Adrenal gland (tissue), 5 donors: Measurements from ENCODE around the gene HSD17B12.
A peak's percentile ranks its signal among the peaks of the same experiment; 100 is the strongest.

Experiments
- POLR2A ChIP-seq, 2 donors: fragments of 450-650 bp; IDR thresholded peaks; one replicate each; pipeline ENCODE4 v1.6.1; 2017; ENCODE audit warnings: antibody characterized with exemption in 2 of 2, mild to moderate bottlenecking in 2 of 2, moderate library complexity in 1 of 2
- TF ChIP-seq, protein P1 (sequence below), 6 experiments: fragments of 450-650 bp in 4 of 6; fragments of 200-600 bp in 2 of 6; sonication (generic) in 1 of 6; IDR thresholded peaks; 1 replicate in 5 of 6; 2 replicates in 1 of 6; pipeline versions ENCODE4 v1.5.1 to v1.8.0; 2016 to 2021; ENCODE audit warnings: antibody characterized with exemption in 6 of 6, mild to moderate bottlenecking in 2 of 6, moderate library complexity in 1 of 6
- donor health status: DM: no; HTN: no; CAD: no.

DNA sequence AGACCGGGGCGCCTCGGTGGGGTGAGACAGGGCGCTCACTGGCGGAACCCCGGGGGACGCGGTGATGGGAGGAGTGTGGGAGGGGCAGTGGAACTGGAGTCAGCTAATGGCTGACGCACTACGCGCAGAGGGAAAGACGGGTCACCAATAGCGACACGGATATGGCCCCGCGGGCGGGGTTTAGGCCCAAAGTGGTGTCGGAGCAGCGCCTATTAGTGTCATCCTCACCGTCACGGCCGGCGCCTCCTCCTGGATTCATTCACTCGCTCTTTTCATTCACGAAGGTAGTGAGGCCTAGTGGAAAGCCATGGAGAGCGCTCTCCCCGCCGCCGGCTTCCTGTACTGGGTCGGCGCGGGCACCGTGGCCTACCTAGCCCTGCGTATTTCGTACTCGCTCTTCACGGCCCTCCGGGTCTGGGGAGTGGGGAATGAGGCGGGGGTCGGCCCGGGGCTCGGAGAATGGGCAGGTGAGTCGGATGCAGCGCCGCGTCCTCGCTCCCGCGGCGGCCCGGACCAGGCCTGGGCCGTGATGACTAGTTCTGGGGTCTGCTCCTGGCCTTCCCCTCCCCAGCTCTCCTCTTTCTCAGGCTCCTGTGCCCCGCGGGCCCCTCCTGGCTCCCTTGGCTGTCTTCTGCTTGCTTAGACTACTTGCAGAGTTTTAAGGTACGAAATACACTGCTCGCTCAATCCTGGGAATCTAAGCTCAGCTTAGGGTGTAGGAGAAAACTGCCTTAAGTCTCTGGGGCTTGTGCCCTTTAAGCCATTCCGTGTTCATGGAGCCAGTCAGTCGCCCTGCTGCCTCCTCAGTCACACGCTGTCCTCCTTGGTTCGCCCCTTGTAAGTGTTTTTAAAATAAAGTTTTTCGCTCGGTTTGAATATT is at the start of gene HSD17B12:
- TF ChIP-seq, protein P1, sequence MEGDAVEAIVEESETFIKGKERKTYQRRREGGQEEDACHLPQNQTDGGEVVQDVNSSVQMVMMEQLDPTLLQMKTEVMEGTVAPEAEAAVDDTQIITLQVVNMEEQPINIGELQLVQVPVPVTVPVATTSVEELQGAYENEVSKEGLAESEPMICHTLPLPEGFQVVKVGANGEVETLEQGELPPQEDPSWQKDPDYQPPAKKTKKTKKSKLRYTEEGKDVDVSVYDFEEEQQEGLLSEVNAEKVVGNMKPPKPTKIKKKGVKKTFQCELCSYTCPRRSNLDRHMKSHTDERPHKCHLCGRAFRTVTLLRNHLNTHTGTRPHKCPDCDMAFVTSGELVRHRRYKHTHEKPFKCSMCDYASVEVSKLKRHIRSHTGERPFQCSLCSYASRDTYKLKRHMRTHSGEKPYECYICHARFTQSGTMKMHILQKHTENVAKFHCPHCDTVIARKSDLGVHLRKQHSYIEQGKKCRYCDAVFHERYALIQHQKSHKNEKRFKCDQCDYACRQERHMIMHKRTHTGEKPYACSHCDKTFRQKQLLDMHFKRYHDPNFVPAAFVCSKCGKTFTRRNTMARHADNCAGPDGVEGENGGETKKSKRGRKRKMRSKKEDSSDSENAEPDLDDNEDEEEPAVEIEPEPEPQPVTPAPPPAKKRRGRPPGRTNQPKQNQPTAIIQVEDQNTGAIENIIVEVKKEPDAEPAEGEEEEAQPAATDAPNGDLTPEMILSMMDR (IDR thresholded peaks at IDR 0.05) = no peak
- TF ChIP-seq POLR2A (IDR thresholded peaks at IDR 0.05) = peak; percentile 93 to 94
